ENCODE measurements around the gene FOXC2. TPM values are rescaled to one million over a fixed set of nuclear protein-coding genes. Genes with fewer than 3 reads are reported as not detected.

Gene FOXC2
- total RNA-seq (2022; extraction: Qiagen RNA extraction; ENCODE audit: low read depth): 1.6 to 2.2 TPM (median 2.1 TPM) in 5 replicates

DNA sequence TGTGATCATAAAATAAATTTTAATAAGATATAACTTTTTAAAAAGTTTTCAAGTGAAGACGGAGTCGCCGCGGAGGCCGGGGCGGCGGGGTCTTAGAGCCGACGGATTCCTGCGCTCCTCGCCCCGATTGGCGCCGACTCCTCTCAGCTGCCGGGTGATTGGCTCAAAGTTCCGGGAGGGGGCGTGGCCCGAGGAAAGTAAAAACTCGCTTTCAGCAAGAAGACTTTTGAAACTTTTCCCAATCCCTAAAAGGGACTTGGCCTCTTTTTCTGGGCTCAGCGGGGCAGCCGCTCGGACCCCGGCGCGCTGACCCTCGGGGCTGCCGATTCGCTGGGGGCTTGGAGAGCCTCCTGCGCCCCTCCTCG, at the start of gene FOXC2:
FOXC2 (plus strand) TSS at position 229 of the 365 bp plus-strand sequence. CDS start 507 bp downstream, outside the sequence.

DNA sequence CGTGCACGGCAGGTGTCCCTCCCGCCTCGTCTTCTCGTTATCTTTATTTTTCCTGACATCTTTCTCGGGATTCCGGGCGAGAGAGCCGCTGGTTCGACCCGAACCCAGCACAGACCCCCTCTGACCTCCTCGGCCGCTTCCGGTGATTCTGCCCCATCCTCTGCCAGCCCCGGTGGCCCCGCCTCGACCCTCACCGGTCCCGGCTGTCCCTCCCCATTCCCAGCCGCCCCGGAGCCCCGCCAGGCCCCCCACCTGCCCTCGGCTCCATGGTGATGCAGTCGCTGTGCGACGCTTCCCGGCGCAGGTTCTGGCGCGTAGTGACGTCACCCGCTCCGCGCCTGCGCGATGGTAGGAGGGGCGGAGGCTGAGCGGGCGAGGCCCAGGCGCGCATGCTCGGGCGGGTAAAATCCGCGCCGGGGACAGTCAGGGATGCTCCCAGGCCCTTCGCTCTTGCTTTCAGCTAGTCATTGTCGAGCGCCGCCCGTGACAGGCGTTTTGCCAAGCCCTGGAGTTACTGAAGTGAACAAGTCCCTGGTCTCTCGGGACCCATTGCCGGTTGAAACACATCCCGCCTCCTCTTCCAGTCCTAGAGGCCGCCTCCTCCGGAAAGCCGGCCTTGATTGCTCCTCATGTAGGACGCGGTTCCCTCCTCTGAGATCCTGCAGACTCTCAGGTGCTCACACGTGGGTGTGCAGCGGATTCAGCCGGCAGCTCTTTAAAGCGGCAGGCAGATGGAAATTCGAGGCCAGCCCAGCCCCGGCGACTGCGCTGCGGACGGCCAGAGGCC, 11.5 kb upstream of the FOXC2 start, which contains the start of gene MTHFSD:
MTHFSD (minus strand) TSS at position 319 of the 787 bp plus-strand sequence; CDS start at position 268, 51 bp downstream.

GRCh38 chr16:86578061-86578599, 11.5 kb downstream of the FOXC2 start, which contains the start of gene FOXL1:
Gene FOXL1 (plus strand): TSS chr16:86578549. CDS start chr16:86578724, 175 bp downstream.

Other genes with a start within 250 kb of the FOXC2 start
- not detected in 5 replicates for gene FOXF1, start 56.3 kb upstream of the FOXC2 start, total RNA-seq (2022; extraction: Qiagen RNA extraction; ENCODE audit: low read depth)
- 10.3 to 12.4 TPM (median 11.3 TPM) in 5 replicates for gene MTHFSD, start 11.6 kb upstream of the FOXC2 start, total RNA-seq (2022; extraction: Qiagen RNA extraction; ENCODE audit: low read depth)
- 0.50 to 1.1 TPM (median 0.83 TPM) in 5 replicates for gene FOXL1, start 11.7 kb downstream of the FOXC2 start, total RNA-seq (2022; extraction: Qiagen RNA extraction; ENCODE audit: low read depth)

Data from A549 treated with CpdA at 1 μM for 4 hours (cell line).